ENCODE data around the gene METTL3.

DNA sequence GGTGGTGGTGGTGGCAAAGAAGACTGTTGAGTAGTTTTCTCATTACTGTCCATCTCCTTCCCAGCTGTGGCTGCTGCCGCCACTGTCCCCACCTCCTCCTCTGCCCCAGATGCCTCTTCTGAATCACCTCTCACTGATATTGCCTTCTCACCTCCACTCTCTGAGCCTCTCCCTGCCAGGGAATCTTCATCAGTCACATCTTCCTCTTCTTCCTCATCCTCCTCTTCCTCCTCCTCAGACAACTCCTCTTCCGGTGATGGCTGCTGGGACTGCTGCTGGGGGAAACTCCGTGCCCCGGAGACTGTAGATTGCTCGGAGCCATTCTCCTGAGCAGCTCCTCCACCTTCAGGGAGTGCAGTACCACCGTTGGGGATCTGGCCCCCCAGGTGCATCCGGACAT is 12.1 kb upstream of the METTL3 start:
- TF ChIP-seq TAF1 (IDR thresholded peaks at IDR 0.05; ENCODE audit: borderline replicate concordance, low read depth, low read length) (no peak), POLR2AphosphoS5 (IDR thresholded peaks at IDR 0.05; ENCODE audit: low read depth, low read length) (no peak), POLR2A (IDR thresholded peaks at IDR 0.05; ENCODE audit: low read depth, low read length) (no peak)
